ELF-1 (cell line): Measurements from ENCODE around the gene KLF2.
"Not testable (repeated sequence)": the region's sequence is repeated elsewhere in the genome, so short reads cannot be mapped to it uniquely, and the experiment has no call there.

Source experiments
- DNase-seq: peaks from one replicate; pipeline ENCODE4 v3.0.0-alpha.2; 2016; ENCODE audit warnings: low read depth, low spot score

The KLF2 gene

DNA sequence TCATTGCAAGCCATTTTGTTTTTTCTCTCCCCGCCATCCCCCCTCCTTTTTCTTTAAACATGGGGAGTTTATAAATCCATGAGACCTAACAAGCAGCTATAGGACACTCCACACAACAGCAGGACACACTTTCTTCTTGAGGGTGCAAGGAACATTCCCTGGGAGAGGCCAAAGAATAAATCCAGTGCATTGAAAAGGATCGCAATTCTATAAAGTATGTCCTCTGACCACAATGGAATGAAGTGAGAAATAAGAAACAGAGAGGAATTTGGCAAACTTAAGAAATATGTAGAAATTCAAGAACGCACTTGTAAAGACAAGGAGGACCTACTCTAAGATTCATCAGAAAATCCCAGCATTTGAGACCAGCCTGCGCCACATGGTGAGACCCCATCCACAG is 11.9 kb downstream of the KLF2 start:
- no peak for DNase-seq

DNA sequence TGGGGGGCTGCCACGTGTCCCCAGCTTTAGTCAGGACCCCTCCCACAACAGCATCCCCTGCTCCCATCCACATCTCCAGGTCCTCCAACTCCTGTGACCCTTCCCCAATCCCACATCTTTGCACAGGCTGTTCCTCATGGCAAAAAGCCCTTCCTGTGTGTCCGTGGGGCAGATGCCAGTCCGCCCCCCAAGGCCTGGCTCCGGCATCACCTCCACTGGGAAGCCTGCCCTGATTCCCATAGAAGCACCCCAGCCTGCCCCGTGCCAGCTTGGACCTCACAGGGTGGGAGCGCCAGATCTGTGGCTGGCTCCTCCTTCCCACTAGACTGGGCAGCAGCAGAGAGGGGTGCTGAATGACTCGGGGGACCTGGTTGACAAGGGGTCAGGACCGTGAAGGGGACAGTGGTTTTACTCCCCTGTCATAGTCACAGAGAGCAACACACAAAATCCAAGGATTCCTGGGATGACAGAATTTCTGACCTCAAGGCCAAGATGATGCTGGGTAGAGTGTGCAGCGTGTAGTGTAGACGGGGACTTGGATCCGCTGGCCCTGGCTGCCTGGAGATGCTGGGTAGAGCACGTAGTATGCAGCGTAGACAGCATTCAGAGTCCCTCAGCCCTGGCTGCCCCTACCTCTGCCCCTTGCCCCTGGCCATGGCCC is 13.3 kb downstream of the KLF2 start:
- no peak for DNase-seq

DNA sequence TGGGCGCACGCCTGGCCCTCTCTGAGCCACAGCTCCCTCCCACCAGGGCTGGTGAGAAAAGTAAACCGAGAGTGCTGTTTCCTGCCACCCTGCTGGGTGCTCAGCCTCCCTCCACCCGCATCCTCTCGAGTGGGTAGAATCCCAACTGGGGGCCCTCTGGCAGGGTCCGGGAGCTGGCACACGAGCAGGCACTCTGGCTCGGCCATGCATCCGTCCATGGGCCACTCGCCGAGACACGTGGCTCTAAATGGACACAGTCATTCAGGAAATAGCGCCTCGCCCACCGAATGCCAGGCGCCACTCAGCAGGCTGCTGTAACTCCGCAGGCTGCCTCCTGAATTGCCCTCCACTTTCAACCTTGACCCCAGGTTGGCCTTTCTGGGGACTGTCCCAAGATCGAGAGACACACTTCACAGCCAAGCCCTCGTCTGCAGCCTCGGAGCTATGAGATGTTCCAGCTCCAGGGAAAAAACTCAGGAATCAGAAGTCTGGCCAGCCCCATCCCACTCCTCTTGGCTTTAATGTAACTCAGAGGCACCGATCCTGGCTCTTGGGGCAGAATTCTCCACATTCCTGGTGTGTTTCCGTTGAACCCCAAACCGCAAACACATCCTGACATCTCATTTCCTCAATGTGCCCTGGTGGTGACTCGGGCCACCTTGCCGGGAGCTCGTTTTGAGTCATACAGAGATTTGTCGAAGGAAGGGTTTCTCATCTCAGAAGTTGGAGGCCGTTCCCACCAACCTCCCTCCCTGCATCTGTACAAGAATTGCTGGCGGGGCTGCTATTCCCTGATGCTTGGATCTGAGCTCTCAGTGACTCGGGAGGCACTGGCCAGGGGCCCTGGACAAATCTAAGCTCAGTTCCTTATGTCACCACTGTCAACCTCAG is 14.1 kb downstream of the KLF2 start:
- peak; percentile 29 for DNase-seq

DNA sequence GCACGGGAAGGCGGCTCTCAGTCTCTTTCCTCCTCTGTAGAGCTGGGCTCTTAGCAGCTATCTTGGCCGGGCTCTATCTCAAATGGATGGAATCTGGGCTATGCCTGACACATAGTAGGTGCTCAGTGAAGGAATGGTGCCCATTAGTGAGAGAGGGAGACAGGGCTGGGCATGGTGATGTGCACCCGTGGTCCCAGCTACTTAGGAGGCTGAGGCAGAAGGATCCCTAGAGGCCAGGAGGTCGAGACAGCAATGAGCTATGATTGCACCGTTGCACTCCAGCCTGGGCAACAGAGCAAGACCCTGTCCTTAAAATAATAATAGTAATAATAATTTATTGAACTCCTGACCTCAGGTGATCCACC is 14.7 kb downstream of the KLF2 start:
- no peak for DNase-seq

DNA sequence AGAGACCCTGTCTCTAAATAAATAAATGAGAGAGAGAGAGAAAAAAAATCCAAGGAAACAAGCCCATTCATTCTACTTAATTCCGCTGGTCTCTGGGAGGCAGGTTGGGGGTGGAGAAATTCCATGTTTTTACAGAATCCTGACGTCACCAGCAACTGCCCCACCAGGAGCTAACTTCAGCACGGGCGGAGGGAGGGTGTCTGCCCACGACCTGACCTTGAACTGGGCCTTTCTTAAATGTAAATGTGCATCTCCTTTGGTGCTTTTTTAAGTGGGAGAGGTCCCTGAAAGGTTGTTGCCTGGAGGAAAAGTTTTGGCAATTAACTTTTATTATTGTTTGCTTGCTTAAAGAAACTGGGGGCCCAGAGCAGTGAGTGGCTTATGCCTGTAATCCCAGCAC is 15.5 kb downstream of the KLF2 start:
- DNase-seq = peak; percentile 44

DNA sequence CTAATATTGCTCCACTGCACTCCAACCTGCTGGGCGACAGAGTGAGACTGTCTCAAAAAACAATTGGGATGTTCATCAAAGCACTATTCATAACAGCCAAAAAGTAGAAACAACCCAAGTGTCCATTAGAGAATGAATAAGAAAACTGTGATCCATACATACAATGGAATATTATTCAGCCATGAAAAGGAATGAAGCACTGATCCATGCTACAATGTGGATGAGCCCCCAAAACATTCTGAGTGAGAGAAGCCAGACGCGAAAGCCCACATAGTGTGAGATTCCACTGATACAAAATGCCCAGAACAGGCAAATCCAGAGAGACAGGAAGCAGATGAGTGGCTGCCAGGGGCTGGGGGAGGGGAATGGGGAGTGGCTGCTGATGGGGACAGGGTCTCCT is 16.0 kb downstream of the KLF2 start:
- no peak for DNase-seq

DNA sequence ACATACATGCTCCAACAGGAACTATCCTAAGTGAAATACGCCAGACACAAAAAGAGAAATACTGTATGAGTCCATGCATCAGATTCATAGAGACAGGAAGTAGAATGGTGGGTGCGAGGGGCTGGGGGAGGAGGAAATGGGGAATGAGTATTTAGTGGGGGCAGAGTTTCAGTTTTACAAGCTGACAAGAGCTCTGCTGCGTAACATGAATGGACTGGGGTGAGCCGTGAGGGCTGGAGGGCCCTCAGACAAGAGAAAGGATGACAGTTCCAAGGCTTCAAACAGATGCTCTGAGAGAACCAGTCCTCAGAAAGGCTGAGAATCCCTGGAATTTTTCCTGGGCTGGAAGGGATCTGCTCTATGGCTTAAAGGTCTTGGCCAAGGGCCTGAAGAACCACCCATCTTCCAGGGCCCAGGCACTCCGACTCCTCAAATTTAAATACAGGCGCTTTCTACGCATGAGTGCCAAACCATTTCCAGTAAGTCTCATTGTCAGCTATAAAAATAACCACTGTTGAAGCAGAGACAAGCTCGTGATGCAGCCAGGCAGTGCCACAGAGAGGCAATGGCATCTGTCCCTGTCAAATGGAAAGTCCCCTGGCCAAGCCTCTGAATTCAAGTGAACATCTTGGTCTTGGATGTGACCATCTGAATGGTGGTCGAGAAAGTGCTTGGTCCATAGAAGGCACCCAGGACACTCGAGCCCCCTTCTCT is 17.5 kb downstream of the KLF2 start:
- peak; percentile 41 for DNase-seq

DNA sequence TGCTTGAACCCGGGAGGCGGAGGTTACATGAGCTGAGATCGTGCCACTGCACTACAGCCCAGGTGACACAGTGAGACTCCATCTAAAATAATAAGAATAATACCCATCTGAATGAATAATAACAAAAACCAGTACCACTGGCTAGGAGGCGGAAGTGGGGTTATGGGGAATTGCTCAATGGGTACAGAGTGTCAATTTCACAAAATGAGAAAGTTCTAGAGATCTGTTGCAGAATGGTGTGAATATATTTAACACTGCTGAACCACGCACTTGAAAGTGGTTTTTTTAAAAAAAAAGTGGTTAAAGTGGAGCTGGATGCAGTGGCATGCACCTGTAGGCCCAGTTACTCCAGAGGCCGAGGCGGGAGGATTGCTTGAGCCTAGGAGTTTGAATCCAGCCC is 18.5 kb downstream of the KLF2 start:
- DNase-seq = no peak

DNA sequence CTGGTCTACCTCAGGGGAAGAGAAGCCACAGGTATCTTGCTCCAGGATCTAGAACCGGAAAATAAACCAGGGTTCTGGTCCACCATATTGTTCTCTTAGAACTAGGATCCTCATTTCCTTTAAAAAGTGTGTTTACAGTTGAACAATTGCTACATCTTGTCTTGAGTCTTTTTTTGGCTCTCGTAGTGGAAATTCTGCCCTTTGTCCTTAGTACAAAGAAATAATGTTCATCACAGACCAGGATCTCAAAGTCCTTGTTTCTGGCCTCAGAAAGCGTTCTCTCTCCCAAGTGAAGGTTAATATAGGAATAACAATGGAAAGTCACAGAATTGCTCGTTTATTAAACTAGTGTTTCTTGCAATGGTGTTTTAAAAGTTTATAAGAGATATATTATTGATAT is 20.8 kb downstream of the KLF2 start:
- no peak for DNase-seq

DNA sequence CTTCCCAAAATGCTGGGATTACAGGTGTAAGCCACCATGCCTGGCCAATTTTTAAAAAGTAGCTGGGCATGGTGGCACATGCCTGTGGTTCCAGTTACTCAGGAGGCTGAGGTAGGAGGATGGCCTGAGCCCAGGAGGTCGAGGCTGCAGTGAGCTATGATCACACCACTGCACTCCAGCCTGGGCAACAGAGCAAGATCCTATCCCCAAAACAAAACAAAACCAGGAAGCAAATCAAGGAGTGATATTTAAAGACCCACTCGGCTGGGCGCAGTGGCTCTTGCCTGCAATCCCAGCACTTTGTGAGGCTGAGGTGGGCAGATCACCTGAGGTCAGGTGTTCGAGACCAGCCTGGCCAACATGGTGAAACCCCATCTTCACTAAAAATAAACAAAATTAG is 22.5 kb downstream of the KLF2 start:
- not testable (repeated sequence) for DNase-seq

DNA sequence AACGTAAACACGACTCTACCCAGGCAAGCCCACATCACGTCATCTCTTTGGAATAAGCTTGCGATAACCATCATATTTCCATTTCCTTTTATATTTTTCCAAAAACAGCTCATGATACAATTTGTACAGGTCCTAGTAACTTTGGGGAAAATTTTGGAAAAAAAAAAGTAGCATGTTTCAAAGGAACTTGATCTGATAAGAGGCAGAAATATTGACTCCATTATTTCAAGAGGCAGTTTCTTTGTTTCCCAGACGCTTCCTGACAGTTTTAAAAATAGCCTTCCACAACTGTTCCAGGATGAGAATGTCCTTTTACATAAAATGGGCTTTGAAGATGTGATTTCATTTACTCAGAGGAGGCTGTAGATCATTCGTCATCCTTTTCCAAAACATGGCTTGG is 23.1 kb downstream of the KLF2 start:
- DNase-seq = no peak

DNA sequence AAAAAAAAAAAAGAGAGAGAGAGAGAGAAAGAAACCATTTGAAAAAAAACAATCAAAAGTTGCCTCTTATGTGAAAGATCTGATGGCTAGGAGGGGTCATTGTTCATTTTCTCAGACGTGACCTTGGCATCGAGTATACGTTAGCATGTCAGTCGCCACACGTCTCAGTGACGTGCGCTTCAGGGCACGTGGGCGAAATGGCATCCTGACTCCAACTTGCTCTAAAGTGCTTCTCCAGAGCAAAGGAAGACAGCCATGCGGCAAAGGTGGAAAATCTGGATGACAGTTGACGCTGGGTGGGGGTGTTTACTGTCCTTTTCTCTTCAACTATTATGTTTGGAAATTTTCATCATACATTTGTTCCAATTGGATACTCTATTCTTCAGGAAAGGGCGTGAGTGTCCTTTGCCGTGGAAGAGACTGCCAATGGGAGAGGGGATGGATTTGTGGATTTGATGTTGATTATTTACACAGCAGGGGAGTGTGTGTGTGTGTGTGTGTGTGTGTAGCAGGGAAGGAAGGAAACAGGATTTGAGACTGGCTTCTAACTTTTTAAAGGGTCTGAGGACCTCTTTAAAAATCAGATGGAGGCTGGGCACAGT is 25.0 kb downstream of the KLF2 start:
- no peak for DNase-seq

DNA sequence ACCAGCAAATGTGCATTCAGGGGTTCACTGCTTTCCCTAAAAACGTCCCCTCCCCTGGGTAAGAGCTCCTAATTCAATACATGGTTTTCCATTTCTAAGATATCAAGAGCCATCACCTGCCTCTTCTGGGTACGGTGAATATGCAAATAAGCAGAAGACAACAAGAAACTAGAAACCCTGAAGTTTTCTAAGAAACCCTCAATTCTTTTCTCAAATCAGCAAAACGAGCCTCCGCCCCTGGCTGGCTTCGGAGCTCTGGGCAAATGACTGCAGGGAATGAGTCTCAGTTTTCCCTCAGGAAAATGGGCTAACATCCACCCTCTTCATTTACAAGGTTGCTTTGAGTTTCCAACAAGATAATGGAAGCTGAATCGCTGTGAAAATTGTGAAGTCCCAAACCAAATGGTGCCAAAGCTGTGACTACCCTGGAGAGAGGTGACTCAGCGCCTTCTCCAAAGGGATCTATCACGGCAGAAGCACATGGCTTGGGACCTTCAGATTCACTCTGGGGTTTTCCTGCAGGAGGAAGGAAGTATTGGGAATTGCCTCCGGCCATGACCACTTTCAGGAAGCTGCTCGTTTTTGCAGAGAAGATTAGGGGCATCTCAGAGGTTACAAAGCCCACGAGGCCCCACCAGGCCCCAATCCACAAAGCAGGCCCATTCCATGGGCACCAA is 26.6 kb downstream of the KLF2 start:
- peak; percentile 32 for DNase-seq

DNA sequence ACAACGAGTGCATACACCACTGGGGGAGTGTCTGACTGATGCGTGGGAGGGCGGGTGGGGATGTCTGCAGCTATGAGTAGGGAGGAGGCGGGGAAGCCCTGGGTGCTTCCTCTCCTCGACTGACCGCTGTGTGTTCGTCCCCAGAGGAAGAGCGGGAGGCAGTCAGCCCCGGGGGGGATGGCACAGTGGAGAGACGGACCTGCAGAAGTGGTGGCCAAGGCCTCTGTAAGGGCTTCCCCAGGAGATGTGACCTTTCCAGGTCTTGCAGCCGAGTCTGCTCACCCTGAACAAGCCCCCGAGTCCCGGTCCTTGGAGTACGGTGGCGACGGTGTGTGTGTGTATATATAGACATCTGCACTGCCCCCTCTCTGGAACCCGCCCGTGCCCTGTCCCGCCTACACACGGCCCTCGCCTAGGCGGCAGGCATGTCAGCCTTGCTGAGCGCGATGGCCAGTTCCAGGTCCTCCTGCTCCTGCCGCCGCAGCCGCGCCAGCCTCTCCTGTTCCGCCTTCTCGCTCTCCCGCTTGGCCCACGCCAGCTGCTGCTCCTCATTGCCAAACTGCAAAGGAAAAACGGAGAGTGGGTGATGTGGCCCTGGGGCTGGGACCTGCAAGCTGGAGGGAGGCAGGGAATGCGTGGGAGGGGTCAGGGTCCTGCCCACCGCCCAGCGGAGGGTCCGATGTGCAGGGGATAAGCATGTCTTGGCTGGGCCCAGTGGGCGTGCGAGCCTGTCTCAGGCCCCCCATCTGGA is 30.8 kb downstream of the KLF2 start:
- DNase-seq = no peak

DNA sequence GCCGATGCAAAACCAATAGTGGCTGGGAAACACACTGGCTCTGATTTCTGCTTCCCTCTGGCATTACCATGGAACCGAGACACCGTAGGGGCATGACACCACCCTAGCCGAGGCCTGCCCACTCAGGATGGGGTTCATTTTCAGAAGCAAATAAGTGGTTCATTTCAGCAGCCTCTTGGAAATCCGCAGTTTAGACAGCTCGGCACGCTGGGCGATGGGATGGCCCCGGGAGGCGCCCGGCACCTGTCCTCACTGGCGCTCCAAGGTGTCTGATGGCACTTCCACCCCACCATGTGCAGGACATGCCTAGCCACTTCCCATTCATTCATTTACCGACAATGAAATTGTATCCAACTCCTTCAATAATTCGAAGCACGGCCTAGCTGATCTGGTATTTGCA is 33.8 kb downstream of the KLF2 start:
- no peak for DNase-seq

DNA sequence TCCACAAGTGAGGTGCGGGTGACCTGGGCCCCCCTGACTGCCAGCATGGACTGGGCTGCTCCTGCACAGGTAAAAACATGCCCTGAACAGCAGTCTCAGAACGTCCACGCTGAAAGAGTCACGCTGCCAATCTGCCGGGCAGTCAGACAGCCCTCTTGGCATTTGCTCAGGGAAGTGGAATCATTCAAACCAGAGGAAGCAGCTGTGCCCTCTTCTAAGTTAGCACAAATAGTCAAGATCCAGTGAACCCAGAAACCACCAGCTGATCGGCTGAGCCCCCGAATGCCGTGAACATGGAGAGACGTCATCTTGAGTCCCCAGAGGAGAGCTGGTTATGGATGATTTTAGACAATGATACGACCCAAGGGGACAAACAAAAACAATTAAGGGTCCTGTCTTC is 34.4 kb downstream of the KLF2 start:
- no peak for DNase-seq

DNA sequence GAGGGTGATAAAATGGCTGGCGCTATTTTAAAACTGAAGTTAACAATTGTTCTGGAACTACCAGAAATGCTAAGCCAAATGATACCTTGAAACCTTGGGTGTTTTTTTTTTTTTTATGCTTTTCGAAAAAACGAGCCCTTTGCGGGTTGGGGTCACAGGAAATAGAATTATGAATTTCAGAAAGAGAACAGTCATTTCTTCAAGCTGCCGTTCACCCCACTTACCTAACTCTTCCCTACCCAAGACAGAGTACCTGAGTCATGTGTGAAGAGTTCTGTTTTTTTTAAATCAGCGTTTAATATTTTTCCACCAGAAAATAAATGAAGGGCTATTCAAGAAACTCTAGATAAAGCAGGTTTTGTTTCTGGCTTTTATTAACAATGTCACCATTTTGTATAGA is 35.3 kb downstream of the KLF2 start:
- DNase-seq = no peak

DNA sequence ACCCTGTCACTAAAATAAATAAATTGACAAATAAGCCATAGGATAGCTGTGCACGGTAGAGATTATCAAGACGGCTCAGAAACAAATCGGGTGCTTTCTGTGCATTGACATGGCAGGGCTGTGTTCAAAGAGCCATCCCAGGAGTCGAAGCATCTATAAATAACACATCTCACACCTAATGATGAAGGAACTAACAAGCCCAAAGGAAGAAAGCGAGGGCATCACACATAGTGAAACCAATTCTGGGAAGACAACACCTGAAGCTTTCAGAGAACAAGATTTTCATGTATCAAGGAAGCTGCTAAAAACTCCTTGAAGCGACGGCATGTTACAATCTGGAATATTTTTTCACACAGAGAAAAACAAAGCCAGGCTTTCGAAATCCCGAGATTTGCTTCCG is 36.1 kb downstream of the KLF2 start:
- no peak for DNase-seq

DNA sequence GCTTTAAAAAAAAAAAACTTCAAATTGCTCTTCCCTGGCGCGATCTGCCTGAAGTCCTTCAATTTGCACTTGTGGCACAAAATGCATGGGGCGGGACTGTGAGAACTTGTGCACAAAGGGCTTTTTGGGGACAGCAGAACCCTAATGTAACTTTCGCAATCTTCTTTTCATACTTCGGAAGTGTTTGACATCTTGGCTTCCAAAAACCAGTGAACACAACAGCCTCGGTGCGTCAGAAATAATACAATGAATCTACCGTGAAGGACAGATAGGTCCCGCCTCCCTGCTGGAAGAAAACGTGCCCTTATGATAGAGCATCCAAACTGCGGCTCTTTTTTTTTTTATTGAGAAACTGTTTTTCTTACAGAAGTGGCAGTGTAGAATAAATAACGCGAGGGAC is 36.6 kb downstream of the KLF2 start:
- DNase-seq = no peak

DNA sequence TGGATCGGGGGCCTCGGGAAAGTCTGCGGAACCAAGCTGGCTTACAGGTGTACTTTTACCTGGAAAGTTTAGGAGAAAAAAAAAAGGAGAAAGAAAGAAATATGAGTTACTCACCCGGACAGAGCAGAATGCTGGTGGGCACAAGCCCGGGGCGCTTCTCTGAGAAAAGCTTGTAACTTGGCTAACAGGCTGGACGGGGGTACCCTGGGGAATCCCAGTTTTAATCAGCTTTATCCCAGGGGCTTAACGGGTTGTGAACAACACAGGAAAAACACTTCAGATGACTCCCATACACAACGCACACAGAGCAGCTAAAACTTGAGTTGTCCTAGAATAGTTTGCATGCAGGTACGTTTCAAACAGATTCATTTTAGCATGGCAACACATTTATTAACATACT is 37.3 kb downstream of the KLF2 start:
- DNase-seq = no peak
